Astrocyte (in vitro differentiated cells and primary cell): ENCODE data around the gene GAB2. TPM values are rescaled to one million over a fixed set of nuclear protein-coding genes. Genes with fewer than 3 reads are reported as not detected.

Experiments
- DNase-seq: peaks from one replicate; pipeline ENCODE4 v3.0.0-alpha.2; 2010; ENCODE audit warnings: low read depth
- FAIRE-seq: peaks from 2 replicates; lab custom pipeline; 2011; peaks lifted over from hg19 to GRCh38; lab: Jason Lieb, UNC
- H2AFZ ChIP-seq: 2 replicates; pipeline ENCODE4 v1.6.0; 2012; ENCODE audit warnings: low read depth, low read length, inconsistent platforms
- H3K27ac ChIP-seq: 2 replicates; pipeline ENCODE4 v1.5.1; 2011; ENCODE audit warnings: low read depth, low read length, inconsistent platforms
- H3K27me3 ChIP-seq: 2 replicates; pipeline ENCODE4 v1.6.0; 2011; ENCODE audit warnings: low read length, inconsistent platforms; ENCODE audit not compliant: insufficient read depth
- H3K36me3 ChIP-seq: 2 replicates; pipeline ENCODE4 v1.5.1; 2011; ENCODE audit warnings: low read length, inconsistent platforms; ENCODE audit not compliant: insufficient read depth
- H3K4me1 ChIP-seq: 2 replicates; pipeline ENCODE4 v1.5.1; 2011; ENCODE audit warnings: low read length, inconsistent platforms; ENCODE audit not compliant: insufficient read depth
- H3K4me2 ChIP-seq: 2 replicates; pipeline ENCODE4 v1.6.0; 2012; ENCODE audit warnings: low read length, inconsistent platforms
- H3K4me3 ChIP-seq: 2 replicates; pipeline ENCODE4 v1.5.1; 2011; ENCODE audit warnings: low read depth, mild to moderate bottlenecking, low read length, inconsistent platforms; ENCODE audit not compliant: insufficient read depth
- H3K79me2 ChIP-seq: 2 replicates; pipeline ENCODE4 v1.6.0; 2012; ENCODE audit warnings: mild to moderate bottlenecking, low read length, inconsistent platforms; ENCODE audit not compliant: insufficient read depth
- H3K9ac ChIP-seq: 2 replicates; pipeline ENCODE4 v1.6.0; 2012; ENCODE audit warnings: mild to moderate bottlenecking, low read length, inconsistent platforms
- H3K9me3 ChIP-seq: 2 replicates; pipeline ENCODE4 v1.5.1; 2012; ENCODE audit warnings: low read depth, mild to moderate bottlenecking, low read length, inconsistent platforms; ENCODE audit not compliant: insufficient read depth
- H4K20me1 ChIP-seq: 2 replicates; pipeline ENCODE4 v1.6.0; 2012; ENCODE audit warnings: low read length, inconsistent platforms; ENCODE audit not compliant: insufficient read depth
- H3K27ac Mint-ChIP-seq: one replicate; pipeline ENCODE4 v1.8.0; 2021; ENCODE audit warnings: mild to moderate bottlenecking, mixed read lengths; ENCODE audit not compliant: unreplicated experiment
- H3K27me3 Mint-ChIP-seq: one replicate; pipeline ENCODE4 v1.8.0; 2021; ENCODE audit warnings: low read depth, mixed read lengths; ENCODE audit not compliant: unreplicated experiment
- H3K36me3 Mint-ChIP-seq: one replicate; pipeline ENCODE4 v1.8.0; 2021; ENCODE audit warnings: low read depth, mixed read lengths; ENCODE audit not compliant: unreplicated experiment
- H3K4me1 Mint-ChIP-seq: one replicate; pipeline ENCODE4 v1.8.0; 2021; ENCODE audit warnings: low read depth, mixed read lengths; ENCODE audit not compliant: unreplicated experiment
- H3K4me3 Mint-ChIP-seq: one replicate; pipeline ENCODE4 v1.8.0; 2021; ENCODE audit warnings: mild to moderate bottlenecking, moderate library complexity, mixed read lengths; ENCODE audit not compliant: unreplicated experiment
- H3K9me3 Mint-ChIP-seq: one replicate; pipeline ENCODE4 v1.8.0; 2021; ENCODE audit warnings: mild to moderate bottlenecking, mixed read lengths; ENCODE audit not compliant: unreplicated experiment
- CTCF ChIP-seq: IDR thresholded peaks from 2 replicates; pipeline ENCODE4 v1.5.1; 2011; ENCODE audit warnings: low read depth, mild to moderate bottlenecking, inconsistent platforms, low read length, moderate library complexity; ENCODE audit not compliant: insufficient read depth
- EZH2 ChIP-seq: IDR thresholded peaks from 2 replicates; pipeline ENCODE4 v1.6.1; 2012; ENCODE audit warnings: mild to moderate bottlenecking, low read length, inconsistent platforms; ENCODE audit not compliant: insufficient read depth
- total RNA-seq: library from RNA; stranded (reverse); gene quantifications from 2 replicates; pipeline ENCODE4 v1.2.1, GENCODE V29; 2021

Gene GAB2
- total RNA-seq, 1 donor from 2014 or later = 18.2 TPM

- peak overlapping the region; percentile 31 for H3K27ac Mint-ChIP-seq
- H3K9me3 ChIP-seq = no peaks in the 10 kb centered on the region
- H3K9ac ChIP-seq = peak overlapping the region; percentile 83
- H4K20me1 ChIP-seq = peaks cover 58% of the 10 kb centered on the region
- peaks cover 37% of the 10 kb centered on the region for H3K4me1 ChIP-seq
- peak overlapping the region; percentile 70 for H2AFZ ChIP-seq
- H3K36me3 Mint-ChIP-seq = peaks cover 5% of the 10 kb centered on the region
- FAIRE-seq (no peak), DNase-seq (no peak)
- peak overlapping the region; percentile 92 for H3K4me2 ChIP-seq
- H3K9me3 Mint-ChIP-seq = no peaks in the 10 kb centered on the region
- H3K36me3 ChIP-seq = no peaks in the 10 kb centered on the region
- H3K79me2 ChIP-seq = peaks cover 60% of the 10 kb centered on the region
- H3K4me3 Mint-ChIP-seq = peak overlapping the region; percentile 97
- no peak overlapping the region for H3K27ac ChIP-seq
- no peaks in the 10 kb centered on the region for H3K27me3 ChIP-seq
- H3K27me3 Mint-ChIP-seq = no peaks in the 10 kb centered on the region
- H3K4me3 ChIP-seq = peak overlapping the region; percentile 79
- TF ChIP-seq EZH2 = no peak
- no peak for TF ChIP-seq CTCF
- H3K4me1 Mint-ChIP-seq = peaks cover 46% of the 10 kb centered on the region
These were observed 228.4 kb downstream of the GAB2 start for GRCh38 chr11:78189174-78189724.

- Histone ChIP-seq H3K27ac (peak within 1 kb of the TSS; percentile 76), H3K79me2 (peaks cover 64% of the 10 kb centered on the region), H3K36me3 (no peaks in the 10 kb centered on the region), H3K9me3 (no peaks in the 10 kb centered on the region), H3K4me3 (peak within 1 kb of the TSS; percentile 79), H3K27me3 (no peaks in the 10 kb centered on the region), H3K4me2 (peak within 1 kb of the TSS; percentile 92), H2AFZ (peak within 1 kb of the TSS; percentile 70), H3K9ac (peak within 1 kb of the TSS; percentile 83), H4K20me1 (peaks cover 50% of the 10 kb centered on the region), H3K4me1 (peaks cover 37% of the 10 kb centered on the region)
- TF ChIP-seq CTCF (no peak), EZH2 (no peak)
- peaks cover 46% of the 10 kb centered on the region for H3K4me1 Mint-ChIP-seq
- peak within 1 kb of the TSS; percentile 31 for H3K27ac Mint-ChIP-seq
- FAIRE-seq (no peak), DNase-seq (peak; percentile 91)
- peaks cover 4% of the 10 kb centered on the region for H3K36me3 Mint-ChIP-seq
- no peaks in the 10 kb centered on the region for H3K27me3 Mint-ChIP-seq
- H3K4me3 Mint-ChIP-seq = peak within 1 kb of the TSS; percentile 97
- H3K9me3 Mint-ChIP-seq = no peaks in the 10 kb centered on the region
These were observed 229.1 kb downstream of the GAB2 start, which contains the start of the genes KCTD21 and USP35 for GRCh38 chr11:78188286-78189173. Gene KCTD21 (minus strand): TSS chr11:78188626. CDS start chr11:78174554, 14,072 bp downstream. Gene USP35 (plus strand): TSS chr11:78188919. CDS start chr11:78196246, 7,327 bp downstream.
